Breast epithelium (tissue), 4 donors: ENCODE data around the gene DRGX. TPM values are rescaled to one million over a fixed set of nuclear protein-coding genes. Genes with fewer than 3 reads are reported as not detected.

Experiments
- DNase-seq, 2 donors: peaks; one replicate each; pipeline ENCODE4 v3.0.0-alpha.2; 2019; ENCODE audit warnings: low spot score in 2 of 2
- H3K27ac ChIP-seq, 2 donors: fragments of 200-600 bp; sonication (generic) in 1 of 2; one replicate each; pipeline ENCODE4 v1.5.1; 2016 to 2019; ENCODE audit warnings: mild to moderate bottlenecking in 1 of 2
- H3K27me3 ChIP-seq, 2 donors: fragments of 200-600 bp; sonication (generic) in 1 of 2; one replicate each; pipeline versions ENCODE4 v1.5.1 to v1.6.0; 2017 to 2019; ENCODE audit warnings: control low read depth in 1 of 2, mild to moderate bottlenecking in 1 of 2
- H3K36me3 ChIP-seq: fragments of 200-600 bp; one replicate; pipeline ENCODE4 v1.5.1; 2019
- H3K4me1 ChIP-seq, 2 donors: fragments of 200-600 bp; sonication (generic); one replicate each; pipeline ENCODE4 v1.5.1; 2016 to 2019; ENCODE audit warnings: control low read depth in 1 of 2
- H3K4me3 ChIP-seq, 3 donors: fragments of 200-600 bp; sonication (generic); 1 replicate in 2 of 3; 2 replicates in 1 of 3; pipeline ENCODE4 v1.5.1; 2016 to 2019; ENCODE audit warnings: mild to moderate bottlenecking in 3 of 3, moderate library complexity in 2 of 3
- H3K9me3 ChIP-seq, 2 donors: fragments of 200-600 bp; sonication (generic) in 1 of 2; one replicate each; pipeline ENCODE4 v1.5.1; 2016 to 2019; ENCODE audit warnings: control low read depth in 1 of 2
- CTCF ChIP-seq, 3 donors: fragments of 450-650 bp; IDR thresholded peaks; one replicate each; pipeline ENCODE4 v1.5.1; 2016 to 2017; ENCODE audit warnings: antibody characterized with exemption in 3 of 3, mild to moderate bottlenecking in 3 of 3, moderate library complexity in 3 of 3
- POLR2A ChIP-seq: fragments of 450-650 bp; IDR thresholded peaks from one replicate; pipeline ENCODE4 v1.6.1; 2016; ENCODE audit warnings: antibody characterized with exemption, mild to moderate bottlenecking, moderate library complexity
- POLR2AphosphoS5 ChIP-seq, 3 donors: sonication (generic); formaldehyde crosslinking; IDR thresholded peaks; one replicate each; pipeline ENCODE4 v1.6.1; 2017; ENCODE audit warnings: antibody characterized with exemption in 3 of 3
- intact Hi-C: fragments of 100-400 bp; cut with DNase I; formaldehyde crosslinking; loops from one replicate; pipeline ENCODE4 v1.15.1; 2023; ENCODE audit warnings: low total_unique reads
- total RNA-seq, 3 donors: library from RNA; depleted of rRNA; stranded (reverse); fragments of >200 nt; gene quantifications; one replicate each; pipeline ENCODE4 v1.1.0, GENCODE V29; 2016

The DRGX gene
- total RNA-seq, 3 donors from 2014 or later, result not detected

- no peak for DNase-seq
Observed at GRCh38 chr10:49324711-49325110, 71.2 kb downstream of the DRGX start.

GRCh38 chr10:49323896-49324270 lies 72.0 kb downstream of the DRGX start:
- TF ChIP-seq CTCF (IDR thresholded peaks at IDR 0.05) (no peak), POLR2AphosphoS5 (IDR thresholded peaks at IDR 0.05) (no peak), POLR2A (no peak)
- H3K36me3 ChIP-seq, result no peaks in the 10 kb centered on the region
- H3K4me3 ChIP-seq, result no peak overlapping the region
- peaks cover 0 to 5% of the 10 kb centered on the region in 2 donors for H3K27me3 ChIP-seq
- intact Hi-C loops, result no loop called here
- no peak for DNase-seq
- no peaks in the 10 kb centered on the region for H3K4me1 ChIP-seq
- H3K27ac ChIP-seq, result no peak overlapping the region
- no peaks in the 10 kb centered on the region for H3K9me3 ChIP-seq

More at GRCh38 chr10:49324711-49325110, 71.2 kb downstream of the DRGX start:
- Histone ChIP-seq H3K36me3 (no peaks in the 10 kb centered on the region), H3K4me1 (no peaks in the 10 kb centered on the region), H3K27me3 (peaks cover 0 to 5% of the 10 kb centered on the region in 2 donors), H3K9me3 (no peaks in the 10 kb centered on the region), H3K27ac (no peak overlapping the region), H3K4me3 (no peak overlapping the region)
- TF ChIP-seq POLR2AphosphoS5 (IDR thresholded peaks at IDR 0.05), result no peak
- TF ChIP-seq POLR2A, result no peak
- no peak for TF ChIP-seq CTCF (IDR thresholded peaks at IDR 0.05)
- intact Hi-C loops, result no loop called here

- Histone ChIP-seq H3K36me3 (no peaks in the 10 kb centered on the region), H3K4me1 (no peaks in the 10 kb centered on the region), H3K27ac (no peak overlapping the region), H3K9me3 (no peaks in the 10 kb centered on the region), H3K27me3 (peaks cover 0 to 5% of the 10 kb centered on the region in 2 donors), H3K4me3 (no peak overlapping the region)
- DNase-seq, result no peak
- intact Hi-C loops, result no loop called here
- no peak for TF ChIP-seq POLR2AphosphoS5 (IDR thresholded peaks at IDR 0.05)
- TF ChIP-seq CTCF (IDR thresholded peaks at IDR 0.05), result no peak
- TF ChIP-seq POLR2A, result no peak
Observed at GRCh38 chr10:49323171-49323895, 72.6 kb downstream of the DRGX start.

GRCh38 chr10:49322371-49323170 lies 73.3 kb downstream of the DRGX start:
- H3K36me3 ChIP-seq, result no peaks in the 10 kb centered on the region
- no peak overlapping the region for H3K27ac ChIP-seq
- H3K4me3 ChIP-seq, result no peak overlapping the region
- no peaks in the 10 kb centered on the region for H3K9me3 ChIP-seq
- intact Hi-C loops, result no loop called here
- DNase-seq, result no peak
- H3K4me1 ChIP-seq, result no peaks in the 10 kb centered on the region
- TF ChIP-seq POLR2AphosphoS5 (IDR thresholded peaks at IDR 0.05) (no peak), CTCF (IDR thresholded peaks at IDR 0.05) (no peak), POLR2A (no peak)
- H3K27me3 ChIP-seq, result peaks cover 0 to 5% of the 10 kb centered on the region in 2 donors

GRCh38 chr10:49321021-49321420 lies 74.9 kb downstream of the DRGX start:
- H3K27me3 ChIP-seq, result peaks cover 0 to 5% of the 10 kb centered on the region in 2 donors
- H3K36me3 ChIP-seq, result no peaks in the 10 kb centered on the region
- H3K27ac ChIP-seq, result no peak overlapping the region
- H3K4me3 ChIP-seq, result no peak overlapping the region
- no peak for TF ChIP-seq CTCF (IDR thresholded peaks at IDR 0.05)
- TF ChIP-seq POLR2A, result no peak
- TF ChIP-seq POLR2AphosphoS5 (IDR thresholded peaks at IDR 0.05), result no peak
- DNase-seq, result no peak
- intact Hi-C loops, result no loop called here
- no peaks in the 10 kb centered on the region for H3K9me3 ChIP-seq
- H3K4me1 ChIP-seq, result no peaks in the 10 kb centered on the region
